ENCODE data around the gene SORCS2. TPM values are rescaled to one million over a fixed set of nuclear protein-coding genes. Genes with fewer than 3 reads are reported as not detected.

The SORCS2 gene
- total RNA-seq, 6 donors from 2014 or later: 2.2 to 28.3 (median 7.2) TPM

GRCh38 chr4:7703688-7704087 is 511.4 kb downstream of the SORCS2 start:
- Histone ChIP-seq H3K4me3 (no peak overlapping the region), H3K36me3 (no peaks in the 10 kb centered on the region), H3K9me3 (no peaks in the 10 kb centered on the region), H3K4me1 (no peaks in the 10 kb centered on the region), H3K27me3 (no peaks in the 10 kb centered on the region), H3K27ac (no peak overlapping the region)
- WGBS, 2 donors: 80 to 92% methylated on average over 5 to 8 of the region's 8 CpGs
- DNase-seq (no peak), ATAC-seq (ENCODE audit: low FRiP score in 2 of 2) (no peak)
- no peak for TF ChIP-seq POLR2A (IDR thresholded peaks at IDR 0.05)
- no peak for TF ChIP-seq CTCF (IDR thresholded peaks at IDR 0.05)
- TF ChIP-seq EP300 (IDR thresholded peaks at IDR 0.05): no peak
- no peak for TF ChIP-seq POLR2AphosphoS5 (IDR thresholded peaks at IDR 0.05)

GRCh38 chr4:7704091-7704490 is 511.8 kb downstream of the SORCS2 start:
- Histone ChIP-seq H3K27me3 (no peaks in the 10 kb centered on the region), H3K27ac (no peak overlapping the region), H3K36me3 (no peaks in the 10 kb centered on the region), H3K4me3 (no peak overlapping the region), H3K9me3 (no peaks in the 10 kb centered on the region), H3K4me1 (no peaks in the 10 kb centered on the region)
- 92% methylated on average over 16 of the region's 16 CpGs; no CpG with 5 or more reads in 1 of the 2 donors for WGBS, 2 donors
- ATAC-seq (ENCODE audit: low FRiP score in 2 of 2) (no peak), DNase-seq (peak in 1 of 2 donors; percentile 70)
- no peak for TF ChIP-seq POLR2A (IDR thresholded peaks at IDR 0.05)
- no peak for TF ChIP-seq POLR2AphosphoS5 (IDR thresholded peaks at IDR 0.05)
- TF ChIP-seq CTCF (IDR thresholded peaks at IDR 0.05): no peak
- no peak for TF ChIP-seq EP300 (IDR thresholded peaks at IDR 0.05)

DNA sequence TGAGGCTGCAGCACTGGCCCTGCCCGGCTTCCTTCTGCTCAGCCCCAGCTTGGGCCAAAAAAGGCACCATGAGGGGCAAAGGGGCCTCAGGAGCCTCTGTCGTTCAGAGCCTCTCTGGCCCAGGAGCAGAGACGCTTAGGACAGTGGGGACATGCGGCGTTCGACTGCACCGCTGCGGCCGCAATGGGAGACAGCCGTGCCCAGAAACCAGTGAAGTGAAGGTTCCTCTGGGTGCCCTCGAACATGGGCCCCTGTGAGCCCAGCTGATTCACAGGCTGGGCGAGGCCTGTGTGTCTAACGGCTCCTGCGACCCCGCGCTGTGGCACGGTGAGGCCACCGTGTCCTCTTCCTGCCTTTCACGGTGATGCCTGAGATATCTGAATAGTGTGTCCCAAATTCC is 512.3 kb downstream of the SORCS2 start:
- Histone ChIP-seq H3K9me3 (no peaks in the 10 kb centered on the region), H3K36me3 (no peaks in the 10 kb centered on the region), H3K4me1 (no peaks in the 10 kb centered on the region), H3K4me3 (no peak overlapping the region), H3K27ac (no peak overlapping the region), H3K27me3 (no peaks in the 10 kb centered on the region)
- 87 to 88% methylated on average over 5 to 19 of the region's 19 CpGs for WGBS, 2 donors
- DNase-seq (peak in 1 of 2 donors; percentile 59), ATAC-seq (ENCODE audit: low FRiP score in 2 of 2) (peak in 1 of 2 donors; percentile 2)
- TF ChIP-seq POLR2A (IDR thresholded peaks at IDR 0.05): no peak
- no peak for TF ChIP-seq POLR2AphosphoS5 (IDR thresholded peaks at IDR 0.05)
- TF ChIP-seq EP300 (IDR thresholded peaks at IDR 0.05): no peak
- no peak for TF ChIP-seq CTCF (IDR thresholded peaks at IDR 0.05)

DNA sequence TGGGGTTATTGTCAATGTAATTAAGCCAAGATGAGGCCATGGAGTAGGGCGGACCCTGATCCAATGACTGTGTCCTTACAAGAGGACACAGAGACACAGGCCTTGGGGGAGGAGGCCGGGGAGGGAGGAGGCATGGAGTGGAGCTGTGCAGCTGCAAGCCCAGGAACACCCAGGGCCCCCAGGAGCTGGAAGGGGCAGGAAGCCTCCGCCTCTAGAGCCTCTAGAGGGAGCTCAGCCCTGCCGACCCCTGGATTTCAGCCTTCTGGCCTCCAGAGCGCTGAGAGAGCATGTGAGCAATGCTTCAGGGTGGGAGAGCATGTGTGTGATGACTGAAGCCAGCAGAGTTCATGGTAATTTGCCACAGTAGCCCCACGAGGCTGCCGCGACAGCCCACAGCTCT is 512.7 kb downstream of the SORCS2 start:
- WGBS, 2 donors: 65 to 71% methylated on average over 4 to 8 of the region's 8 CpGs
- H3K4me3 ChIP-seq: no peak overlapping the region
- TF ChIP-seq CTCF (IDR thresholded peaks at IDR 0.05): no peak
- no peak for TF ChIP-seq POLR2A (IDR thresholded peaks at IDR 0.05)
- TF ChIP-seq POLR2AphosphoS5 (IDR thresholded peaks at IDR 0.05): no peak
- TF ChIP-seq EP300 (IDR thresholded peaks at IDR 0.05): no peak
- no peaks in the 10 kb centered on the region for H3K9me3 ChIP-seq
- no peak for DNase-seq
- no peaks in the 10 kb centered on the region for H3K27me3 ChIP-seq
- no peaks in the 10 kb centered on the region for H3K36me3 ChIP-seq
- H3K27ac ChIP-seq: no peak overlapping the region
- H3K4me1 ChIP-seq: no peaks in the 10 kb centered on the region
- peak in 1 of 2 donors; percentile 41 for ATAC-seq (ENCODE audit: low FRiP score in 2 of 2)

GRCh38 chr4:7705593-7705992 is 513.3 kb downstream of the SORCS2 start:
- TF ChIP-seq EP300 (IDR thresholded peaks at IDR 0.05) (no peak), POLR2A (IDR thresholded peaks at IDR 0.05) (no peak), CTCF (IDR thresholded peaks at IDR 0.05) (no peak), POLR2AphosphoS5 (IDR thresholded peaks at IDR 0.05) (no peak)
- no peaks in the 10 kb centered on the region for H3K9me3 ChIP-seq
- no peaks in the 10 kb centered on the region for H3K27me3 ChIP-seq
- peak in 1 of 2 donors; percentile 3 for ATAC-seq (ENCODE audit: low FRiP score in 2 of 2)
- H3K4me1 ChIP-seq: no peaks in the 10 kb centered on the region
- H3K27ac ChIP-seq: no peak overlapping the region
- 35 to 60% methylated on average over 1 to 7 of the region's 7 CpGs for WGBS, 2 donors
- no peak for DNase-seq
- H3K36me3 ChIP-seq: no peaks in the 10 kb centered on the region
- no peak overlapping the region for H3K4me3 ChIP-seq
